Adrenal gland (tissue), 12 donors: ENCODE measurements around the gene THSD7A. TPM values are rescaled to one million over a fixed set of nuclear protein-coding genes. Genes with fewer than 3 reads are reported as not detected.

ENCODE experiments used
- DNase-seq, 7 donors: peaks; one replicate each; pipeline ENCODE4 v3.0.0-alpha.2; 2019 to 2020
- H3K27ac ChIP-seq, 5 donors: fragments of 200-600 bp; sonication (generic) in 4 of 5; 1 replicate in 3 of 5; 2 replicates in 2 of 5; pipeline versions ENCODE4 v1.5.1 to v1.8.0; 2016 to 2020; ENCODE audit warnings: mild to moderate bottlenecking in 1 of 5
- H3K27me3 ChIP-seq: fragments of 200-600 bp; 2 replicates; pipeline ENCODE4 v1.8.0; 2021
- H3K36me3 ChIP-seq, 2 donors: fragments of 200-600 bp; replicated peaks in 1 of 2; 1 replicate in 1 of 2; 2 replicates in 1 of 2; pipeline versions ENCODE4 v1.5.1 to v1.8.0; 2018 to 2022
- H3K4me1 ChIP-seq, 2 donors: fragments of 200-600 bp; replicated peaks in 1 of 2; 1 replicate in 1 of 2; 2 replicates in 1 of 2; pipeline versions ENCODE4 v1.5.1 to v1.8.0; 2018 to 2021
- H3K4me3 ChIP-seq, 4 donors: fragments of 200-600 bp; sonication (generic) in 3 of 4; one replicate each; pipeline ENCODE4 v1.5.1; 2016 to 2018
- H3K9me3 ChIP-seq, 3 donors: fragments of 200-600 bp; sonication (generic) in 1 of 3; replicated peaks in 1 of 3; 1 replicate in 2 of 3; 2 replicates in 1 of 3; pipeline versions ENCODE4 v1.5.1 to v1.8.0; 2016 to 2021
- CTCF ChIP-seq, 6 experiments: fragments of 450-650 bp in 4 of 6; fragments of 200-600 bp in 2 of 6; sonication (generic) in 1 of 6; IDR thresholded peaks; 1 replicate in 5 of 6; 2 replicates in 1 of 6; pipeline versions ENCODE4 v1.5.1 to v1.8.0; 2016 to 2021; ENCODE audit warnings: antibody characterized with exemption in 6 of 6, mild to moderate bottlenecking in 2 of 6, moderate library complexity in 1 of 6
- POLR2A ChIP-seq, 2 donors: fragments of 450-650 bp; IDR thresholded peaks; one replicate each; pipeline ENCODE4 v1.6.1; 2017; ENCODE audit warnings: antibody characterized with exemption in 2 of 2, mild to moderate bottlenecking in 2 of 2, moderate library complexity in 1 of 2
- WGBS, 4 donors: extraction: QIAGEN DNeasy Blood & Tissue Kit in 2 of 4; methylation state at CpG; one replicate each; pipeline versions ENCODE4 v1.1.5 to v1.1.7; 2013 to 2017; 5-methylcytosine and 5-hydroxymethylcytosine counted together
- intact Hi-C, 2 donors: fragments of 100-400 bp; cut with DNase I; formaldehyde crosslinking; loops; one replicate each; pipeline versions ENCODE4 v1.14.1 to v1.15.0; 2022 to 2023
- polyA plus RNA-seq, 3 donors: library from polyadenylated mRNA; stranded (reverse); fragments of 200-250 nt in 2 of 3; fragments of 350-450 nt in 1 of 3; fragmentation: Illumina TruSeq in 1 of 3; extraction: RNeasy Lipid Tissue Mini Kit (QIAGEN cat#74804) in 1 of 3; gene quantifications; one replicate each; pipeline ENCODE4 v1.2.3, GENCODE V29; 2013 to 2014
- total RNA-seq, 9 donors: library from RNA; depleted of rRNA in 4 of 9; stranded (reverse); fragments of >200 nt in 4 of 9; fragments of 120-200 nt in 1 of 9; fragmentation: NEBNext Ultra II Directional in 1 of 9; extraction: Animal tissue kit (Norgen Biotek cat#: 25700) in 1 of 9; gene quantifications; one replicate each; pipeline versions ENCODE4 v1.1.0 to v1.2.4, GENCODE V29; 2013 to 2023
- donor health status: healthy with polysubstance abuse.
- donor health status: Bipolar disorder and iron deficiency.
- donor health status: DM: yes; HTN: yes; CAD: no.
- donor health status: DM: no; HTN: no; CAD: no.
- donor health status: DM: no; HTN: no; CAD: no.
- donor health status: DM: yes; HTN: yes; CAD: no.

THSD7A gene
- total and polyA plus RNA-seq, 12 donors, result 0.74 to 18.4 (median 4.8) TPM

- no peak overlapping the region for H3K27ac ChIP-seq
- DNase-seq, result no peak
- TF ChIP-seq CTCF (IDR thresholded peaks at IDR 0.05) (no peak), POLR2A (IDR thresholded peaks at IDR 0.05) (no peak)
Observed at GRCh38 chr7:11593322-11593721, 238.7 kb downstream of the THSD7A start.

GRCh38 chr7:11592699-11593098 is 239.3 kb downstream of the THSD7A start:
- no peaks in the 10 kb centered on the region for H3K36me3 ChIP-seq
- intact Hi-C loops, result no loop called here

More at GRCh38 chr7:11593322-11593721, 238.7 kb downstream of the THSD7A start:
- Histone ChIP-seq H3K9me3 (no peaks in the 10 kb centered on the region), H3K36me3 (no peaks in the 10 kb centered on the region), H3K4me1 (no peaks in the 10 kb centered on the region), H3K27me3 (no peaks in the 10 kb centered on the region), H3K4me3 (no peak overlapping the region)
- intact Hi-C loops, result no loop called here
- 80 to 96% (median 86%) methylated on average over 3 to 5 of the region's 5 CpGs for WGBS, 4 donors

GRCh38 chr7:11591943-11592342 is 240.1 kb downstream of the THSD7A start:
- H3K4me3 ChIP-seq, result no peak overlapping the region

More at GRCh38 chr7:11592699-11593098, 239.3 kb downstream of the THSD7A start:
- H3K4me1 ChIP-seq, result no peaks in the 10 kb centered on the region
- no peak overlapping the region for H3K27ac ChIP-seq
- no peak for TF ChIP-seq POLR2A (IDR thresholded peaks at IDR 0.05)
- TF ChIP-seq CTCF (IDR thresholded peaks at IDR 0.05), result no peak
- H3K4me3 ChIP-seq, result no peak overlapping the region
- H3K9me3 ChIP-seq, result no peaks in the 10 kb centered on the region
- no peaks in the 10 kb centered on the region for H3K27me3 ChIP-seq
- DNase-seq, result no peak
- 90 to 94% (median 92%) methylated on average over 3 of the region's 3 CpGs for WGBS, 4 donors

GRCh38 chr7:11591055-11591633 is 240.9 kb downstream of the THSD7A start:
- DNase-seq, result no peak
- intact Hi-C loops, result no loop called here
- 67 to 86% (median 79%) methylated on average over 6 of the region's 6 CpGs for WGBS, 4 donors
- H3K4me3 ChIP-seq, result no peak overlapping the region
- no peaks in the 10 kb centered on the region for H3K9me3 ChIP-seq
- no peaks in the 10 kb centered on the region for H3K27me3 ChIP-seq
- H3K36me3 ChIP-seq, result no peaks in the 10 kb centered on the region
- H3K4me1 ChIP-seq, result no peaks in the 10 kb centered on the region
- no peak overlapping the region for H3K27ac ChIP-seq
- no peak for TF ChIP-seq POLR2A (IDR thresholded peaks at IDR 0.05)
- TF ChIP-seq CTCF (IDR thresholded peaks at IDR 0.05), result no peak

More at GRCh38 chr7:11591943-11592342, 240.1 kb downstream of the THSD7A start:
- no peak for DNase-seq
- no peak for TF ChIP-seq POLR2A (IDR thresholded peaks at IDR 0.05)
- no peak for TF ChIP-seq CTCF (IDR thresholded peaks at IDR 0.05)
- intact Hi-C loops, result no loop called here
- Histone ChIP-seq H3K9me3 (no peaks in the 10 kb centered on the region), H3K4me1 (no peaks in the 10 kb centered on the region), H3K27me3 (no peaks in the 10 kb centered on the region), H3K36me3 (no peaks in the 10 kb centered on the region), H3K27ac (no peak overlapping the region)
